ENCODE results near the gene CALHM1.

CALHM1 gene

DNA sequence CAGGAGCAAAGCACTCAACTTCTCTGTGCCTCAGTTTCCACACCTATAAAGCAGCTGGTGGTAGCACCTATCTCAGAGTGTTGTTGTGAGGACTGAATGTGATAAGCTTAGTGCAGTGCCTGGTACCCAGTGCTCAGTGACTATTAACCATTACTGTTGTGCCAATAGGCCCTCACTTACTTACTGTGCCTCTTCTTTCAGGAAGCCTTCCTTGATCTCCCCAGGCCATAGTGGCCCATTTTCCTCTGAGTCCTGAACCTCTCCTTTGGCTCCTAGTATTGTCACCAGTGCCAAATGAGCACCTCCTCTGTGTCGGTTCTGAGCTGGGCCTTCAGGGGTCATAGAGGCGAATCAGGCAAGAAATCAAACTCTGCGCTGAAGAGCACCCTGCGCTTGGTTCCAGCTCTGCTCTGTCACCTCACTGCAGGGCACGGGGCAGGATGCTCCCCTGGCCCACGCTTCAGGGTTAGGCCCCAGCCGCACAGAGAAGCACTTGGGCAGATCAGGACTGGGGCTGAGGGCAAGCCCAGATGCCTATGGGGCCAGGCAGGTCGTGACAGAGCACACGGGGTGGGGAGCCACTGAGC, 2.5 kb downstream of the CALHM1 start:
- no peak for DNase-seq (ENCODE audit: low read depth, low spot score)

DNA sequence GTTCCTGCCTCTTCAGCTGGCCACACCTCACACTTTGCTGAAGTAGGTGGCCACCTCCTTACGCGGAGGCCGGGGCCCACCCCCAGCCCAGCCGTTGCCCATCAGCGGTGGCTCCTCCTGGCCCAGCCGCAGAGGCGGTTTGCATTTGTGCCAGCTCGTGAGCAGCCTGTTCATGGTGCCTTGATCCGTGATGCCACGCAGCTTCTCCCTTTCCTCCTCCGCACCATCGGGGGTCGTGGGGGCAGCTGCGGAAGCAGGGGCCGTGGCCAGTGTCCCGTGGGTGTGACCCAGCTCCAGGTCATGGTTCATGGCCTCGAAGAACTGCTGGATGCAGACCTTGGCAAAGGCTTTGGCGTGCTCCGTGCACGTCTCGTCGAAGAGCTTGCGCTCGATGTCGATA, 3.5 kb downstream of the CALHM1 start:
- no peak for DNase-seq (ENCODE audit: low read depth, low spot score)

DNA sequence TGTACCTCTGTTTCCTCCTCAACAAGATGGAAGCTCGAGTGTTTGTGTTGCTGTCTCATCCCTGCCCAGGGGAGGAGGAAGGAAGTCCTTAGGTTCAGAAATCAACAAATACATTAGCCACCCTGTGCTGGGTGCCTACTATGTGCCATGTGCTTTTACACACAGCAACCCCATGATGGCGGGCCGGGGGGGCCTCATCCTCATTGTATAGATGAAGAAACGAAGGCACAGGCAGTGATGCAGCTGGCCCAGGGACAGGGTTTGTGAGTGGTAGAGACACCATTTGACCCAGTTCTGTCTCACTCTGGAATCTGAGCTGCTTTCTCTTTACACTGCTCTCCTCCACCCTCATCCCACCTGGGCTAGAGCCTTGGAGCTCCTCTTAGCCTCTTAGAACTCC, 4.7 kb downstream of the CALHM1 start:
- no peak for DNase-seq (ENCODE audit: low read depth, low spot score)

DNA sequence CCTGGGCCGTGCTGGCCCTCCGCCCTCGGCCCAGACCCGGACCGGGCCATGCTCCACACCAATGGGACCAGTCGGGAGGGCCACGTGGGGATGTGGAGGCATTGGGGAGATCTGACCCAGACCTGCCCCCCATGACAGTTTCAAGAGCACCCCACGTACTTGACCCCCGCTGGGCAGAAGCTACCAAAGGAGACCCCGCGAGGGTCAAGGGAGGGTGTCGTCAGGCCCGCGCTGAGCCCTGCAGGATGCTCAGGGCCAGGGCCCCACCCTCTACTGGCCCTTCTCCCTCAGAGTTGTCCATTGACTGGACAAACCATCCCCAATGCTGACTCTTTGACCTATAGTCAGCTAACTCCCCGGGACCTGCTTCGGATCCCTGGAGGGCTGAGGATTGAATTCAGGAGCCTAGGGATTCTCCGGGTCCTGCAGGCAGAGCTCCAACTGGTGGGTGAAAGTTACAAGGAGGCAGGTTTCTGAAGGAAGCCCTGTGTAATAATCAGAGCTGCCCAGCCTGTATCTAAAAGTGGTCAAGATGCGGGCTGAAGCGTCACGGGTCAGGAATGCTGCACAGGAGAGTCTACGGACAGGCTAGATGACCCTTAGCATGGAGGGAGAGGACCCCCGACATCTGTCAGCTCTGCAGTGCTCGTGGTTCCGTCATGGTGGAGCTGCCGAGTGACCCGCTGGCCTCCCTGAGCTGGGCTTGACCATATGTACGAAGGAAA, 6.0 kb downstream of the CALHM1 start:
- DNase-seq (ENCODE audit: low read depth, low spot score): no peak

DNA sequence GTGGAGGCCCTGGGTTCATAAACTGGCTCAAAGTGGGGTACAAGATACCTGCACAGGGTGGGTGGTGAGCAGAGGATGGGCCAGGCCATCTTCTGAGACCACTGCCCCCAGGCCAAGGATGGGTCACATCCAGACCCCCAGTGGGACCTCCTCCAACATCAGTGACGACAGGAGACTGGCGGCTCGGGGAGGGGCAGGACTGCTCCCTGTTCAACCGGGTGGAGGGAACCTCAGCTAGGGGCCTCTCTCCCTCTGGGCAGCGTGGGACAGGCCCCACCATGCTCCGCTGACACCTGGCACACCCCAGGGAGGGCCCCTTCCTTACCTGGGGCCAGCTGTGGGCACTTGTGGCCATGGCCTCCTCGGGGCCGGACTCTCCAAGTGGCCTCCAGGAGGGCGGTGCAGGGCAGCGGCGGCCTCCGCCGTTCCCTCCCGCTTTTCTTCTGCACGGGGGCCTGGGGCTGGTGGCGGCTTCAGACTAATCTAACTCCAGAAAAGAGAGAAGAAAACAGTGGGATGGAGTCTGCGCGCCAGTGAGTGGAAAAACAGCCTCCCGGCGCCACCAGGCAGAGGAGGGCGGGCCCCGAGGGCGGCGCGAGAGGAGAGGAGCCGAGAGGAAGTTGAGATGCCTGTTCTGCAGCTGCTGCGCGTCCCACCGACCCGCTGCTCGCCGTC, 6.7 kb downstream of the CALHM1 start, which contains the start of gene CALHM2:
Gene CALHM2 (minus strand): TSS at position 540 of the 675 bp plus-strand sequence. CDS start 2,429 bp downstream, outside the sequence.
- DNase-seq (ENCODE audit: low read depth, low spot score): no peak

DNA sequence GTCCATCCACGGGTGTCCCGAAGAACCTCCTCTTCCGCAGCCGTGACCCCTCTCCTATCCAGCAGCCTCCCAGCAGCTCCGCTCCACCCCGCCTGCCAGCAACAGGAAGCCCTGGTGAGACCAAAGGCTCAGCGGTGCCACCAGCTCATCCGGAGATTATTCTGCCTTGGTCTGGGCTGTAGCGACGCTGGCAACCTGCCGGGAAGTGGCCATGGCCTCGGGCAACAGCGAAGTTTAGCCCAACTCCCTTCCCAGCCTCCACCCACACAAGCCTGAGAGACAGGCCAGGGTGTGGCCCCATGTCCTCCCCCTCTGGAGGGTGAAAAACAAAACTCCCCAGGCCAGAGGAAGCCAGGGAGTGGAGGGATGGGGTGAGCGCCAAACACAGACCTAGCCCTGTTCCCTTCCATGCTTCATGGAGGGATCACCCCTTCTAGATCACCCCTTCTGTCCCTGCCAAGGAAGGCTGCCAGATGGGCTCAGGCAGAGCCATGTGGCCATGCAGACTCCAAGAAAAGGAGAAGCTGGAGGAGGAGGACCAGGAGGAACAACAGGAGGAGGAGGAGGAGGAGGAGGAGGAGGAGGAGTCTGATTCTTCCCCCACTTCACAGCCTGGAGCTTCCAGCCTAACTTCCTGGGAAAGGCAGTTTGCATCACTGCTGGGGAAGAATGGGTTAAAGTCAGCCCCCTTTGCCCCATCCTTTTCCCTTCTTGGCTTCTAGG, 7.4 kb downstream of the CALHM1 start:
- DNase-seq (ENCODE audit: low read depth, low spot score): no peak

DNA sequence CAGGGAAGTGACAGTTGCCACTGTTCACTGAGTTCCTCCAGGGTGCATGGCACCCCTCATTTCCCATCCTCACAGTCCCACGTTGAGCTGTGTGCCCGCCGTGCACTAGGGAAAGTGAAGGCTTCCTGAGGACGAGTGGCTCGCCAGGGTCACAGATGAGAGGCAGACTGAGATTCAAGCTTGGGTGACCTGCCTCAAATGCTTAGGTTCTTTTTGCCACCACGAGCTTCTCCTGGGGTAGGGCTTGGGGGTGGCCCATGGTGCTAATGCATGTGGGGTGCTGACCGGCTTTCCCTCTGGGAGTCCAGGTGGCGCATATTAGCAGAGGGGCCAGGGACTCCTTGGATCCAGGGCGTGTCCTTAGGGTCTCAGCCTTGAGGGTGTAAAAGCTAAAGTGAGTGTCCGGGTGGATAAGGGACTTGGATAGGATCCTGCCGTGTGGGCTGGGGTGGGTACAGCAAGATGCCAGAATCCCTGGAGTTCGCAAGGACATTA, 8.5 kb downstream of the CALHM1 start:
- DNase-seq (ENCODE audit: low read depth, low spot score): no peak

DNA sequence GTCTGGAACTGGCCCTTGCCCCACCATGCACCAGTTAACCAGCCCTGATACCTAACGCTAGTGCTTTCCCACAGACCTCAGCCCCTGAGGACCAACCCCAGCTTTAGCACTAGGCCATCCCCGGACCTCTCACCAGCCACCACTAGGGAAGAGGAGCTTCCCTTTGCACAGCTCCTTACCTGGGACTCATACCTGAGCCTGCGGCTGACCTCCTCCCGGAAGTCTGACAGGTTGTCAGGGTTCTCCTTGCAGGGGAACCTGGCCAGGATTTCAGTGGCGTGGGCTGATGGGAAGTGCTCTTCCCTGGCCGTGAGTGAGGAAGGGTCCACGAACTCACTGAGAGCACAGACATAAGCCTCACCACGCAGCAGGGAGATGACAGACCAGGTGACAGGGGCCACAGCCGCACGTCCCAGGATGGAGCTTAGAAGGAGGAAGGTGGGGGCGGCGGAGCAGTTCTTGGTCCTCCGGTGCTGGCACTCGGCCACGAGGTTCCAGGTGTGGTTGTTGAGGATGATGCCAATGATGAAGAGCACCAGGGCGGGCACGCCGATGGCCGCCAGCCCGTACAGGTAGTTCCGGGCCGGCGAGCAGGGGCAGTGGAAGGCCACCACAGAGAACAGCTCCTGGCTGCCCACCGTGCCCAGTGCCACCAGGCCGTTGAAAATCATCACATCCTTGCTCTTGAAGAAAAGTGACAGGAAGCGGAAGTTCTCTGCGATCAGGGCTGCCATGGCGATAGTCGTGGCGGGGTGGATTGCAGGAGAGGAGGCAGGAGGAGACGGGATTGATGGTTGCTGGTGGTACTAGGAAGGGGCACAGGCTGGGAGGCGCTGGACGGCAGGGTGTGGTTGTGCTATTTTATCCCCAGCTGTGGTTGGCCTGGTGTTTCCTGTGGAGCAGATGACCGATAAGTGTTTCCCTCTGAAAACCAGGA, 9.2 kb downstream of the CALHM1 start:
- DNase-seq (ENCODE audit: low read depth, low spot score): no peak

DNA sequence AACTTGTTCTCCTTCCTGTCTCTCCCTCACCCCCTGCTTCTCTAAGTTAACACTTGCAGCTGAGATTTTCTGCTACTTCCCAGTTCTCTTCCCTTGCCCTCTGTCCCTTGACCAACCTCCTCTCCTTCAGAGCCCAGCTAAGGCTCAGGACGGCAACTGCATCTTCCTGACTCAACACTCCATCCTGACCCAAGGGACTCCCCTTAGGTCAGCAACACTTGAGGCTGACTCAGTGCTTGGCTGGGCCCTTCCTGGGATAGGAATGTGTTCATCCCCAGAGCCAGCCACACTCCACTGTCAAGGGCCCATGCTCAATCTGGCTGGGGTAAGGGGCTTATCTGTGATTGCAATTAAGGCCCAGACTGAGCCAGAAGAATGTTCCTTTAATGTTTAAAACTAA, 10.0 kb downstream of the CALHM1 start:
- no peak for DNase-seq (ENCODE audit: low read depth, low spot score)

DNA sequence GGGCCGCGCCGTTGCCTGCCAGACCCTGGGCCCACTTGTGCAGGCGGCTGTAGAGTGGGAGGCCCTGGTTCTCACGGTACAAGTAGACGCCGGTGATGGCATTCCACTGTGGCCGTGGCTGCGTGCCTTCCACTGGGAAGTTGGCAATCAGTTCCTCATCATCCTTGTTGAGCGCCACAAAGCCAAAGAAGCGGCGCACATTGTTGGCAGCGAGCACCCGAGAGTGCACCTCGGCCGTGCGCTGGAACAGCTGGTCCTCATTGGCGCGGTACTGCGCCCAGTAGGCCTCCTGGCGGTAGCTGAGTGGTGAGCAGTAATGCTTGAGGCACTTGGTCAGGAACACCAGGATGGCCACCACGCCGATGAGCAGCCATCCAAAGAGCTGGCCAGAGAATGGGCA, 11.5 kb downstream of the CALHM1 start:
- DNase-seq (ENCODE audit: low read depth, low spot score): no peak

DNA sequence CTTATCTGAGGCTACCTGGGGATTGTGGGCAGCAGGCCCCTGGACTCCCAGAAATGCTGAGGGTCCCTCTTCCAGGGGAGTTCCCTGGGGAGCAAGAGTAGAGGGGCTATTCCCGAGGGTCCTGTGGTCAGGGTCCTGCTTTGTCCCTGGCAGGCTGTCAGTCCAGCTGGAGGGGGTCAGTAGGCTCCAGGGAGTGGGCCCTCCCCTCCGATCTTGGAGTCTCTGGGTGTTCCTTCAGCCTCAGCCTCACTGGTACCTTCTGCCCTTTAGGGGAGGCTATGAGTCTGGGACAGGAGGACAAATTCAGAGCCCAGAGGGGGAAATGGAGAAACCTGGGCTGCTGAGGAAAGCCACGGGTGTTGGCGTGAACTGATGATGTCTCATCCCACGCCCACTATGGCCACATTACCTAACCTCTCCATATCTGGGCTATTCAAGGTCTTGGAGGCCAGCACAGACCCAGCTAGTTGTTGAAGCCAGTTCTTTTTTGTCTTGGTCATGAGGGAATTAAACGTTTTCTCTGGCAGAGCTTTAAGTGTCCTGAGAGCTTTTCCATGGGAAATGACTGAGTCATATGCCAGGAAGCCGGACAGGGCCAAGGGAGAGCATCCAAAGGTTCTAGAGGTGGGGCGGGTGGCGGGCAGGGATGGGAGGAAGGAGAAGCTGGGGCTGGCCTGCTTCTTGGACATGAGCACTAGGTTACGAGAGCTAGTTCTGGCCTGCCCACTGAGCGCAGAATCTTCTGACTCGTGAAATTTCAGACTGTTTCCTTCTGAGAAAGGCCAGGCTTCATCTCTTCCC, 12.7 kb downstream of the CALHM1 start:
- no peak for DNase-seq (ENCODE audit: low read depth, low spot score)

DNA sequence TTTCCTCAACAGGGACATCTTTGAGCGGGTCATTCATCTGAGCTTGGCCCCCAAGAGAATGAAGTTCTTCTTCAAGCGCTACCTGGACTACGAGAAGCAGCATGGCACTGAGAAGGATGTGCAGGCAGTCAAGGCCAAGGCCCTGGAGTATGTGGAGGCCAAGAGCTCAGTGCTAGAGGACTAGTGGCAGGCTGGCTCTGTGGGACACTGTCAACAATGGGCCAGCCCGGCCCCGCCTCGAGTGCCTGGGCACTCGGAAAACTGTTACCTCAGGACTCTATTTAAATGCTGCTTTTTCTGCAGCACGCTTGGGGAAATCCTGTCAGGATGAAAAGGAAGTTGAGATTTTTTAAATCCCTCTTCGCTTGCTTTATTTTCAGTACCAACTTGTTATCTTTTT, 13.3 kb downstream of the CALHM1 start:
- no peak for DNase-seq (ENCODE audit: low read depth, low spot score)

DNA sequence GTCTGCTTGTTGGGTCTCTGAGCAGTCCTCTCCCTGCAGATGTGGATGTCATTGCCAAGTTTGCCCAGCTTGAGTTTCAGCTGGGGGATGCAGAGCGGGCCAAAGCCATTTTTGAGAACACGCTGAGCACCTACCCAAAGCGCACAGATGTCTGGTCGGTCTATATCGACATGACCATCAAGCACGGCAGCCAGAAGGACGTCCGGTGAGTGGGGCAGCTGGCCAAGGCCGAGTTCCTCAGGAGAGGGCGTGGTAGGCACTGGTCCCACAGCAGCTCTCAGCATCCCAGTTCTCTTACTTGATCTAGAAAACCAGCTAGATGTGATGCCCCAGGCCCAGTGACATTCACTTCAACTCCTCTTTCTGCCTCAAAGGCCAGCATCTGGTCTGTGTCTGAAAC, 14.2 kb downstream of the CALHM1 start:
- no peak for DNase-seq (ENCODE audit: low read depth, low spot score)

DNA sequence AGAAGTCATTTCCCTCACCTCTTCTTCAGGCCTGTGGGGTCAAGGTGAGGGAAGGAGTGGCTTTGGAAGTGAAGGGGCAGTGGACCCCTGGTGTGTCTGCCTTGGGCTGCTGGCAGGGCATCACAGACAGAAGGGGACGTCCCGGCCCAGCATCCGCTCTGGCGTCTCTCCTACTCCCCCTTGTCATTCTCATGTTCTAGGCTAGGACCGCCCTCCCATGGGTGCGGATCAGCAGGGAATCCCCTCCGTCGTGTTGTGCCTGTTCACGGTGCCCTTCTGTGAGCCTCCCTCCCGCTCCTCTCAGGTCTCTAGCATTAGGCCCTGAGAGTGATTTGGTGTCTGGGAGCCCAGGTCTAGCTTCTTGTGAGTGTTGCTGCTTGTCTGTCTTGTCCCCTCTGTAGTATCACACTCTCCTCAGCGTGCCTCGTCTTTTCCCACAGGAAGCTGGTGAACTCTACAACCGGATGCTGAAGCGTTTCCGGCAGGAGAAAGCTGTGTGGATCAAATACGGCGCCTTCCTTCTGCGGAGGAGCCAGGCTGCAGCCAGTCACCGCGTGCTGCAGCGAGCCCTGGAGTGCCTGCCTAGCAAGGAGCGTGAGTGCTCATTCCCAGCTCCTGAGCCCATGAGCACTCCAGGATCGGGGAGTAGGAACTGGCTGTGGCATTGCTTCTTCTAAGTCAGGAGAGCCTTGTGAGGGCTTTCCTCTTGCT, 15.1 kb downstream of the CALHM1 start:
- no peak for DNase-seq (ENCODE audit: low read depth, low spot score)

DNA sequence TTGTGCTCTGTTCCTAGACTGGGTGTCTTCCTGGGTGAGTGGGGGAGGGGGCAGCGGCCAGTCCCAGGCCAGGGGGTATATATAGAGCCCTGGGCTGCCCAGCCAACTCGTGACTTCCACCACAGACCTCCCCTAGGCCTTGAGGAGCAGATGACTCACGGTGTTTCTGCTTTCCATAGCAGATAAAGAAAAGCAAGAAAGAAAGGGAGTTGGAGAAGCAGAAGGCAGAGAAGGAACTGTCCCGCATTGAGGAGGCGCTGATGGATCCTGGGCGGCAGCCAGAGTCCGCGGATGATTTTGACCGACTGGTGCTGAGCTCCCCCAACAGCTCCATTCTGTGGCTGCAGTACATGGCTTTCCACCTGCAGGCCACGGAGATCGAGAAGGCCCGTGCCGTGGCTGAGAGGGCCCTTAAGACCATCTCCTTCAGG, 16.7 kb downstream of the CALHM1 start:
- DNase-seq (ENCODE audit: low read depth, low spot score): no peak

DNA sequence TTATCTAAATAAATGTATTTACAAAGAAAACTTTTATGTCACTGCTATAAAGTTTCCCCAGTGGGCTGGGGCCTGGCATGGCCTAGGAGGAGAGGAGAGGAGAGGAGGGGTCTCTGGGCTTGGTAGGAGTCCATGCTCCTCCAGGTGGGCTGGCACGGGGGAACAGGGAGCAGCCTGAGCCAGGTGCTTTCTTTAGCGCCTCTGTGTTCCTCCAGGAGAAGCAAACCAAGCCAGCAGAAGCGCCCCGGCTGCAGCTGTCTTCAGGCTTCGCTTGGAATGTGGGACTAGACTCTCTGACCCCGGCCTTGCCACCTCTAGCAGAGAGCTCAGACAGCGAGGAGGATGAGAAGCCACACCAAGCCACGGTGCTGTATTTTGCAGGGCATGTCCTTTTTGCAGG, 17.1 kb downstream of the CALHM1 start:
- no peak for DNase-seq (ENCODE audit: low read depth, low spot score)

DNA sequence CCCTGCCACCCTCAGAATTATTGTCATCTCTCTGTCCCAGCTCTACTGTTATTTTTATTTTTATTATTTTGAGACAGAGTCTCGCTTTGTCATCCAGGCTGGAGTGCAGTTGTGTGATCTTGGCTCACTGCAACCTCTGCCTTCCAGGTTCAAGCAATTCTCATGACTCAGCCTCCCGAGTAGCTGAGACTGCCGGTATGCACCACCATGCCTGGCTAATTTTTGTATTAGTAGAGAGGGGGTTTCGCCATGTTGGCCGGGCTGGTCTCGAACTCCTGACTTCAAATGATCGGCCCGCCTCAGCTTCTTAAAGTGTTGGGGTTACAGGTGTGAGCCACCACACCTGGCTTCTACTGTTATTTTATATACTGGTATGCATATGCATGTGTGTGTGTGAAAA, 17.5 kb downstream of the CALHM1 start:
- no peak for DNase-seq (ENCODE audit: low read depth, low spot score)

DNA sequence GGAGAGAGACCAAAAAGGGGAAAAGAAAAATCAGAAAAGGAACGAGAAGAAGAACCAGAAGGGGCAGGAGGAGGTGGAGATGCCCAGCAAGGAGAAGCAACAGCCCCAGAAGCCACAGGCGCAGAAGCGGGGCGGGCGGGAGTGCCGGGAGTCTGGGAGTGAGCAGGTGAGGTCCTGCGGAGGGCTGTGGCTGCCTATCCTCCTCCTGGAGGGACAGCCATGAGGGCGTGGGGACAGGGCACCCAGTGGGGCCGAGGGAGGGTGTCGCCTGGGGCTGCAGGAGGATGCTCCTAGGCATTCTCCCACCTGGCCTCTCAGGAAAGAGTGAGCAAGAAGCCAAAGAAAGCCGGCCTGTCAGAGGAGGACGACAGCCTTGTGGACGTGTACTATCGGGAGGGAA, 18.3 kb downstream of the CALHM1 start:
- no peak for DNase-seq (ENCODE audit: low read depth, low spot score)

DNA sequence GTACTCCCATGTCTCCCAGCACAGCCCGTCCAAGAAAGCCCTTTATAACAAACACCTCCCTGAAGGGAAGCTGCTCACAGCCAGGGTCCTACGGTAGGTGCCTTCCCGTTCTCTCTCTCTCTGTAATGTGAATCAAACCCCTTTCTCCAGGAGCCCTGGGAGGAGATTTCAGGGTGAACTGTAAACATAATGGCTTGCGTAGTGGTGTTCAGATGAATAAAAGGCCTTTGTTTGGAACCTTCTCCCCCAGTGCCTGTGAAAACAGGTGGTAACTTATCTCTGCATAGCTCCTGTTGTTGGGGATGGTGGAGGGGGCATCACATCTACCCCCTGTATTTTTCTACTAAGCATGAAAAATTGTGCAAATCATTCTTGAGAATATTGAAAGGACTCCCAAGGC, 18.9 kb downstream of the CALHM1 start:
- no peak for DNase-seq (ENCODE audit: low read depth, low spot score)

DNA sequence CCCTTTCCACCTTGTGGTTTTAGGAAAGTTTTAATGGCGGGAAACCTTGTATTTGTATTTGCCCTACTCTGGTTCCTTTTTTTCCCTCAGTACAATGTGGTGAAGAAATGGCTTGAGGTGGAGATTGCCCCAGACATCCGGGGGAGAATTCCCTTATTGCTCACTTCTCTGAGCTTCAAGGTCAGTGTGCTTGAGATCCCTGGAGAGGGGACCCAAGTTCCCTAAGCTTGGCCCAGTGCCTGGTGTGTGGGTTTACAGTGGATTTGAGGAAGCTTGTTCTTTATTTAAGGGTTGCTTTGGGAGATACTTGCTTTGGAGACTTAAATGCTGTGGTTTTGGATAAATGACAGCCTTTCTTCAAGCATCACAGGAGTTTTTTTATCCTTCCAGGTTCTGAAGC, 24.8 kb downstream of the CALHM1 start:
- no peak for DNase-seq (ENCODE audit: low read depth, low spot score)

All from iPS DF 19.7 (cell line).